GM12878 (cell line): ENCODE measurements around the gene ACSF2. TPM values are rescaled to one million over a fixed set of nuclear protein-coding genes. Genes with fewer than 3 reads are reported as not detected.

Source experiments
- FOS ChIP-seq: IDR thresholded peaks from 3 replicates; pipeline ENCODE4 v1.6.1; 2011; ENCODE audit warnings: borderline replicate concordance; ENCODE audit not compliant: insufficient read length; ENCODE audit errors: extremely low read depth
- FOXM1 ChIP-seq: IDR thresholded peaks from 2 replicates; pipeline ENCODE4 v1.6.1; 2012; ENCODE audit warnings: low read depth, mild to moderate bottlenecking, inconsistent platforms, low read length, moderate library complexity
- MEF2A ChIP-seq: IDR thresholded peaks from 2 replicates; pipeline ENCODE4 v1.6.1; 2011; ENCODE audit warnings: low read depth, mild to moderate bottlenecking, low read length, moderate library complexity; ENCODE audit not compliant: insufficient read depth
- MTA2 ChIP-seq: fragments of 450-650 bp; IDR thresholded peaks from 2 replicates; pipeline ENCODE4 v1.6.1; 2016; ENCODE audit warnings: low read depth, mild to moderate bottlenecking, moderate library complexity
- PKNOX1 ChIP-seq: fragments of 450-650 bp; IDR thresholded peaks from 2 replicates; pipeline ENCODE4 v1.6.1; 2016; ENCODE audit warnings: mild to moderate bottlenecking
- POLR2A ChIP-seq: IDR thresholded peaks from 2 replicates; pipeline ENCODE4 v1.6.1; 2011; ENCODE audit warnings: low read depth, mild to moderate bottlenecking, low read length
- PRDM15 ChIP-seq: fragments of 450-650 bp; formaldehyde crosslinking; IDR thresholded peaks from 2 replicates; pipeline ENCODE4 v1.4.0; 2020; ENCODE audit warnings: mild to moderate bottlenecking, moderate library complexity
- RFX5 ChIP-seq: IDR thresholded peaks from 2 replicates; pipeline ENCODE4 v1.6.1; 2011; ENCODE audit warnings: low read depth, low read length, improper control_type of control experiment
- SUZ12 ChIP-seq: fragments of 200-600 bp; sonication (generic); IDR thresholded peaks from one replicate; pipeline ENCODE4 v1.6.1; 2018; ENCODE audit warnings: antibody characterized with exemption, mild to moderate bottlenecking; ENCODE audit not compliant: unreplicated experiment
- ZNF622 ChIP-seq: fragments of 450-650 bp; IDR thresholded peaks from 2 replicates; pipeline ENCODE4 v1.6.1; 2017; ENCODE audit warnings: mild to moderate bottlenecking, inconsistent platforms
- polyA plus RNA-seq, 11 experiments: library from polyadenylated mRNA; depleted of rRNA in 4 of 11; unstranded in 6 of 11; stranded (reverse) in 5 of 11; fragments of >200 nt; fragmentation: Nextera tagmentation in 4 of 11; fragmentation: Illumina TruSeq in 1 of 11; extraction: Ambion mirVana in 4 of 11; extraction: Trizol in 1 of 11; gene quantifications; 1 replicate in 1 of 11; 2 replicates in 10 of 11; pipeline versions ENCODE4 v1.2.1 to v1.2.3, GENCODE V29; 2011 to 2016; ENCODE audit warnings: inconsistent platforms in 2 of 11, missing spikeins in 2 of 11, low read depth in 1 of 11
- total RNA-seq, 4 experiments: library from RNA; depleted of rRNA in 3 of 4; stranded (reverse); fragments of >200 nt in 3 of 4; fragmentation: Illumina TruSeq in 1 of 4; extraction: Trizol in 1 of 4; gene quantifications; 2 replicates each; pipeline versions ENCODE4 v1.2.1 to v1.2.3, GENCODE V29; 2013 to 2021

Gene ACSF2
- total and polyA plus RNA-seq, 10 of the 15 experiments (the other 5 are each of a cell fraction or from before 2014, with no cell fraction given) = 7.1 to 32.8 (median 16.8) TPM

GRCh38 chr17:50482516-50482915 is 56.5 kb downstream of the ACSF2 start (continued):
- TF ChIP-seq FOS (no peak), POLR2A (no peak), RFX5 (no peak), ZNF622 (no peak), FOXM1 (no peak), SUZ12 (no peak), PRDM15 (CRISPR knock-in tag) (no peak), MTA2 (no peak), MEF2A (0 out of 2 replicates have a peak, but pooled peaks have one; percentile 18), PKNOX1 (no peak)
- TF ChIP-seq, all 136 proteins: peak for 15
